ENCODE measurements around the gene WDR62.

WDR62 gene

DNA sequence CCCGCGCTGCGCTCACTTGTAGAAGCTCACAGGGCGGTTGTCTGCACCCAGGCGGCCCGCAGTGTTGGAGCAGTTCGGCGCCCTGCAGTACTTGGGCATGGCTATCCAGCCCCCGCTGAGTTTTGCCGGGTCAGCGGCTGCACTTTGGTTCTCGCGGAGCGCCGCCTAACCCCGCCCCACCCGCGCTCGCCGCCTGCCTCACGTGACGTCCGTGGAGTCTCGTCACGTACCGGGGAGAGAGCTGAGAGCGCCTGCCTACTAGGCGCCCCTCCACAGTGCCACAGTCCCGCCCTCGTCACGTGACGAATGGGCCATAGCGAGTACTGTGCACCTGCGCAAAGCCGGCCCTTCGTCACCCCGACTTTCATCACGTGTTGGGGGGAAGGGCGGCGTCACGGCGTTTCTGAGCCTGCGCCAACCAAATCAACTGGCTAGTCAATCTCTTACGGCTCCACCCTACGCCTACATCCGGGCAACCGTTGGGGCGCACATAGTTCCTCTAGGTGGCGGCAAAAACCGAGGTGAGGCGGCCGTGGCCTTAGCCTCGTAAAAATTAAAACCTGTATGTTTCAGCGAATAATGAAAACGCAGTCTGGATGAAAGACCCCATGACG is 471 bp upstream of the WDR62 start, which contains the start of gene THAP8 (continued):
- TF ChIP-seq, protein P1, sequence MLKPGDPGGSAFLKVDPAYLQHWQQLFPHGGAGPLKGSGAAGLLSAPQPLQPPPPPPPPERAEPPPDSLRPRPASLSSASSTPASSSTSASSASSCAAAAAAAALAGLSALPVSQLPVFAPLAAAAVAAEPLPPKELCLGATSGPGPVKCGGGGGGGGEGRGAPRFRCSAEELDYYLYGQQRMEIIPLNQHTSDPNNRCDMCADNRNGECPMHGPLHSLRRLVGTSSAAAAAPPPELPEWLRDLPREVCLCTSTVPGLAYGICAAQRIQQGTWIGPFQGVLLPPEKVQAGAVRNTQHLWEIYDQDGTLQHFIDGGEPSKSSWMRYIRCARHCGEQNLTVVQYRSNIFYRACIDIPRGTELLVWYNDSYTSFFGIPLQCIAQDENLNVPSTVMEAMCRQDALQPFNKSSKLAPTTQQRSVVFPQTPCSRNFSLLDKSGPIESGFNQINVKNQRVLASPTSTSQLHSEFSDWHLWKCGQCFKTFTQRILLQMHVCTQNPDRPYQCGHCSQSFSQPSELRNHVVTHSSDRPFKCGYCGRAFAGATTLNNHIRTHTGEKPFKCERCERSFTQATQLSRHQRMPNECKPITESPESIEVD (tag by site-specific recombination; IDR thresholded peaks at IDR 0.05) = no peak
- TF ChIP-seq ZBTB1 (tag by site-specific recombination; IDR thresholded peaks at IDR 0.05) = peak; percentile 72
- TF ChIP-seq ZNF501 (tag by site-specific recombination; IDR thresholded peaks at IDR 0.05) = peak; percentile 99
- TF ChIP-seq, protein P2, sequence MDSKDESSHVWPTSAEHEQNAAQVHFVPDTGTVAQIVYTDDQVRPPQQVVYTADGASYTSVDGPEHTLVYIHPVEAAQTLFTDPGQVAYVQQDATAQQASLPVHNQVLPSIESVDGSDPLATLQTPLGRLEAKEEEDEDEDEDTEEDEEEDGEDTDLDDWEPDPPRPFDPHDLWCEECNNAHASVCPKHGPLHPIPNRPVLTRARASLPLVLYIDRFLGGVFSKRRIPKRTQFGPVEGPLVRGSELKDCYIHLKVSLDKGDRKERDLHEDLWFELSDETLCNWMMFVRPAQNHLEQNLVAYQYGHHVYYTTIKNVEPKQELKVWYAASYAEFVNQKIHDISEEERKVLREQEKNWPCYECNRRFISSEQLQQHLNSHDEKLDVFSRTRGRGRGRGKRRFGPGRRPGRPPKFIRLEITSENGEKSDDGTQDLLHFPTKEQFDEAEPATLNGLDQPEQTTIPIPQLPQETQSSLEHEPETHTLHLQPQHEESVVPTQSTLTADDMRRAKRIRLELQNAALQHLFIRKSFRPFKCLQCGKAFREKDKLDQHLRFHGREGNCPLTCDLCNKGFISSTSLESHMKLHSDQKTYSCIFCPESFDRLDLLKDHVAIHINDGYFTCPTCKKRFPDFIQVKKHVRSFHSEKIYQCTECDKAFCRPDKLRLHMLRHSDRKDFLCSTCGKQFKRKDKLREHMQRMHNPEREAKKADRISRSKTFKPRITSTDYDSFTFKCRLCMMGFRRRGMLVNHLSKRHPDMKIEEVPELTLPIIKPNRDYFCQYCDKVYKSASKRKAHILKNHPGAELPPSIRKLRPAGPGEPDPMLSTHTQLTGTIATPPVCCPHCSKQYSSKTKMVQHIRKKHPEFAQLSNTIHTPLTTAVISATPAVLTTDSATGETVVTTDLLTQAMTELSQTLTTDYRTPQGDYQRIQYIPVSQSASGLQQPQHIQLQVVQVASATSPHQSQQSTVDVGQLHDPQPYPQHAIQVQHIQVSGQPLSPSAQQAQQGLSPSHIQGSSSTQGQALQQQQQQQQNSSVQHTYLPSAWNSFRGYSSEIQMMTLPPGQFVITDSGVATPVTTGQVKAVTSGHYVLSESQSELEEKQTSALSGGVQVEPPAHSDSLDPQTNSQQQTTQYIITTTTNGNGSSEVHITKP (tag by site-specific recombination; IDR thresholded peaks at IDR 0.05) = peak; percentile 98
- TF ChIP-seq, protein P3, sequence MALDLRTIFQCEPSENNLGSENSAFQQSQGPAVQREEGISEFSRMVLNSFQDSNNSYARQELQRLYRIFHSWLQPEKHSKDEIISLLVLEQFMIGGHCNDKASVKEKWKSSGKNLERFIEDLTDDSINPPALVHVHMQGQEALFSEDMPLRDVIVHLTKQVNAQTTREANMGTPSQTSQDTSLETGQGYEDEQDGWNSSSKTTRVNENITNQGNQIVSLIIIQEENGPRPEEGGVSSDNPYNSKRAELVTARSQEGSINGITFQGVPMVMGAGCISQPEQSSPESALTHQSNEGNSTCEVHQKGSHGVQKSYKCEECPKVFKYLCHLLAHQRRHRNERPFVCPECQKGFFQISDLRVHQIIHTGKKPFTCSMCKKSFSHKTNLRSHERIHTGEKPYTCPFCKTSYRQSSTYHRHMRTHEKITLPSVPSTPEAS (tag by site-specific recombination; IDR thresholded peaks at IDR 0.05) = peak; percentile 40; the same call in 1 of the 2 replicates
- peak; percentile 71 for TF ChIP-seq ZNF394 (tag by site-specific recombination; IDR thresholded peaks at IDR 0.05; ENCODE audit: borderline replicate concordance)
- peak; percentile 97 for TF ChIP-seq ZEB2 (tag by site-specific recombination; IDR thresholded peaks at IDR 0.05)
- TF ChIP-seq KLF7 (tag by site-specific recombination; IDR thresholded peaks at IDR 0.05; ENCODE audit: borderline replicate concordance) = peak; percentile 90
- no peak for TF ChIP-seq MEIS1 (CRISPR knock-in tag; IDR thresholded peaks at IDR 0.05; ENCODE audit: borderline replicate concordance)
- peak; percentile 95 for TF ChIP-seq SP7 (tag by site-specific recombination; IDR thresholded peaks at IDR 0.05)
- no peak for TF ChIP-seq ZNF677 (tag by site-specific recombination; IDR thresholded peaks at IDR 0.05)
- peak; percentile 98 for TF ChIP-seq ZIC2 (tag by site-specific recombination; IDR thresholded peaks at IDR 0.05)
- peak; percentile 99 for TF ChIP-seq KLF8 (tag by site-specific recombination; IDR thresholded peaks at IDR 0.05)
- TF ChIP-seq, protein P4, sequence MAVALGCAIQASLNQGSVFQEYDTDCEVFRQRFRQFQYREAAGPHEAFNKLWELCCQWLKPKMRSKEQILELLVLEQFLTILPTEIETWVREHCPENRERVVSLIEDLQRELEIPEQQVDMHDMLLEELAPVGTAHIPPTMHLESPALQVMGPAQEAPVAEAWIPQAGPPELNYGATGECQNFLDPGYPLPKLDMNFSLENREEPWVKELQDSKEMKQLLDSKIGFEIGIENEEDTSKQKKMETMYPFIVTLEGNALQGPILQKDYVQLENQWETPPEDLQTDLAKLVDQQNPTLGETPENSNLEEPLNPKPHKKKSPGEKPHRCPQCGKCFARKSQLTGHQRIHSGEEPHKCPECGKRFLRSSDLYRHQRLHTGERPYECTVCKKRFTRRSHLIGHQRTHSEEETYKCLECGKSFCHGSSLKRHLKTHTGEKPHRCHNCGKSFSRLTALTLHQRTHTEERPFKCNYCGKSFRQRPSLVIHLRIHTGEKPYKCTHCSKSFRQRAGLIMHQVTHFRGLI (tag by site-specific recombination; IDR thresholded peaks at IDR 0.05) = peak; percentile 36; the same call in 1 of the 2 replicates
- TF ChIP-seq ZNF548 (tag by site-specific recombination; IDR thresholded peaks at IDR 0.05) = peak; percentile 100
- TF ChIP-seq, protein P5, sequence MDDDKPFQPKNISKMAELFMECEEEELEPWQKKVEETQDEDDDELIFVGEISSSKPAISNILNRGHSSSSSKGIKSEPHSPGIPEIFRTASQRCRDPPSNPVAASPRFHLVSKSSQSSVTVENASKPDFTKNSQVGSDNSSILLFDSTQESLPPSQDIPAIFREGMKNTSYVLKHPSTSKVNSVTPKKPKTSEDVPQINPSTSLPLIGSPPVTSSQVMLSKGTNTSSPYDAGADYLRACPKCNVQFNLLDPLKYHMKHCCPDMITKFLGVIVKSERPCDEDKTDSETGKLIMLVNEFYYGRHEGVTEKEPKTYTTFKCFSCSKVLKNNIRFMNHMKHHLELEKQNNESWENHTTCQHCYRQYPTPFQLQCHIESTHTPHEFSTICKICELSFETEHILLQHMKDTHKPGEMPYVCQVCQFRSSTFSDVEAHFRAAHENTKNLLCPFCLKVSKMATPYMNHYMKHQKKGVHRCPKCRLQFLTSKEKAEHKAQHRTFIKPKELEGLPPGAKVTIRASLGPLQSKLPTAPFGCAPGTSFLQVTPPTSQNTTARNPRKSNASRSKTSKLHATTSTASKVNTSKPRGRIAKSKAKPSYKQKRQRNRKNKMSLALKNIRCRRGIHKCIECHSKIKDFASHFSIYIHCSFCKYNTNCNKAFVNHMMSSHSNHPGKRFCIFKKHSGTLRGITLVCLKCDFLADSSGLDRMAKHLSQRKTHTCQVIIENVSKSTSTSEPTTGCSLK (tag by site-specific recombination; IDR thresholded peaks at IDR 0.05) = no peak
- TF ChIP-seq, protein P6, sequence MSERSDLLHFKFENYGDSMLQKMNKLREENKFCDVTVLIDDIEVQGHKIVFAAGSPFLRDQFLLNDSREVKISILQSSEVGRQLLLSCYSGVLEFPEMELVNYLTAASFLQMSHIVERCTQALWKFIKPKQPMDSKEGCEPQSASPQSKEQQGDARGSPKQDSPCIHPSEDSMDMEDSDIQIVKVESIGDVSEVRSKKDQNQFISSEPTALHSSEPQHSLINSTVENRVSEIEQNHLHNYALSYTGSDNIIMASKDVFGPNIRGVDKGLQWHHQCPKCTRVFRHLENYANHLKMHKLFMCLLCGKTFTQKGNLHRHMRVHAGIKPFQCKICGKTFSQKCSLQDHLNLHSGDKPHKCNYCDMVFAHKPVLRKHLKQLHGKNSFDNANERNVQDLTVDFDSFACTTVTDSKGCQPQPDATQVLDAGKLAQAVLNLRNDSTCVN (tag by site-specific recombination; optimal IDR thresholded peaks at IDR 0.05) = peak; percentile 87
- TF ChIP-seq, protein P7, sequence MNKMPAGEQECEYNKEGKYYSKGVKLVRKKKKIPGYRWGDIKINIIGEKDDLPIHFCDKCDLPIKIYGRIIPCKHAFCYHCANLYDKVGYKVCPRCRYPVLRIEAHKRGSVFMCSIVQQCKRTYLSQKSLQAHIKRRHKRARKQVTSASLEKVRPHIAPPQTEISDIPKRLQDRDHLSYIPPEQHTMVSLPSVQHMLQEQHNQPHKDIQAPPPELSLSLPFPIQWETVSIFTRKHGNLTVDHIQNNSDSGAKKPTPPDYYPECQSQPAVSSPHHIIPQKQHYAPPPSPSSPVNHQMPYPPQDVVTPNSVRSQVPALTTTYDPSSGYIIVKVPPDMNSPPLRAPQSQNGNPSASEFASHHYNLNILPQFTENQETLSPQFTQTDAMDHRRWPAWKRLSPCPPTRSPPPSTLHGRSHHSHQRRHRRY (tag by site-specific recombination; IDR thresholded peaks at IDR 0.05) = no peak
- no peak for TF ChIP-seq ZNF202 (tag by site-specific recombination; IDR thresholded peaks at IDR 0.05; ENCODE audit: borderline replicate concordance)
- no peak for TF ChIP-seq ZNF223 (tag by site-specific recombination; IDR thresholded peaks at IDR 0.05)
- TF ChIP-seq ZNF654 (tag by site-specific recombination; IDR thresholded peaks at IDR 0.05; ENCODE audit: low read depth) = no peak
- no peak; the same call in none of the 2 replicates for TF ChIP-seq ZFHX2 (tag by site-specific recombination; conservative IDR thresholded peaks at IDR 0.05)
- no peak for TF ChIP-seq ZNF514 (tag by site-specific recombination; IDR thresholded peaks at IDR 0.05)
- peak; percentile 54 for TF ChIP-seq ZNF660 (tag by site-specific recombination; IDR thresholded peaks at IDR 0.05)
- TF ChIP-seq ZNF311 (tag by site-specific recombination; IDR thresholded peaks at IDR 0.05; ENCODE audit: borderline replicate concordance) = no peak

Data from HEK293 (cell line).